ENCODE data around the gene C2orf76. TPM values are rescaled to one million over a fixed set of nuclear protein-coding genes. Genes with fewer than 3 reads are reported as not detected.

The C2orf76 gene
- 7.6 and 16.2 TPM in 2 replicates for total RNA-seq

GRCh38 chr2:119366649-119367471, at the start of gene C2orf76, which contains the start of gene DBI:
C2orf76 (minus strand) TSS chr2:119366834; CDS start chr2:119339959, 26,875 bp downstream.
DBI (plus strand) TSS chr2:119366977; CDS start chr2:119367052, 75 bp downstream.

Other genes starting within 250 kb of the C2orf76 start
- gene C1QL2, start 208.1 kb downstream of the C2orf76 start, total RNA-seq, result not detected in 2 replicates
- 21.6 and 27.2 TPM in 2 replicates for gene STEAP3, start 143.0 kb downstream of the C2orf76 start, total RNA-seq
- gene DBI, start 143 bp upstream of the C2orf76 start, total RNA-seq, result 190 and 215 TPM in 2 replicates
- gene TMEM37, start 65.0 kb upstream of the C2orf76 start, total RNA-seq, result 0.33 and 2.6 TPM in 2 replicates
- not detected in 2 replicates for gene SCTR, start 157.6 kb upstream of the C2orf76 start, total RNA-seq
- 0.07 TPM in 1 of 2 replicates, not detected in the other for gene CFAP221, start 177.6 kb upstream of the C2orf76 start, total RNA-seq

All from mammary microvascular endothelial cell (primary cell).